ENCODE data around the gene MEGF11. TPM values are rescaled to one million over a fixed set of nuclear protein-coding genes. Genes with fewer than 3 reads are reported as not detected.

The MEGF11 gene
- polyA plus RNA-seq, 2 of the 4 experiments (the other 2 are of a cell fraction), result 0.25 to 0.31 TPM

GRCh38 chr15:65956899-65957298, 296.7 kb downstream of the MEGF11 start:
- CTCF ChIA-PET, result interaction anchor here (1.0 to 2.1 kb wide), 3 partner anchors 8 to 34 kb away, joined by 3 to 6 read pairs (median 4); no protein-coding TSS in a partner anchor
- FAIRE-seq (no peak), DNase-seq (ENCODE audit: low read depth in 1 of 2, low spot score in 1 of 2) (no peak), ATAC-seq (no peak)
- POLR2A ChIA-PET, result no interaction called here
- WGBS (ENCODE audit: missing lambda C conversion rate), result 71% methylated on average over 3 of the region's 3 CpGs
- TF ChIP-seq HDAC2 (IDR thresholded peaks at IDR 0.05), result no peak
- TF ChIP-seq MAZ (IDR thresholded peaks at IDR 0.05; ENCODE audit: borderline replicate concordance, low read depth, low read length), result no peak
- TF ChIP-seq FOSL2 (IDR thresholded peaks at IDR 0.05), result no peak
- no peak for TF ChIP-seq FOSL2 (CRISPR knock-in tag; IDR thresholded peaks at IDR 0.05)
- TF ChIP-seq EP300 (IDR thresholded peaks at IDR 0.05), result no peak
- TF ChIP-seq EHF (CRISPR knock-in tag; IDR thresholded peaks at IDR 0.05), result no peak
- TF ChIP-seq MAX (IDR thresholded peaks at IDR 0.05), result no peak
- no peak for TF ChIP-seq FOSB (CRISPR knock-in tag; IDR thresholded peaks at IDR 0.05)
- no peak overlapping the region for H3K4me2 ChIP-seq
- no peak overlapping the region for H3K4me3 ChIP-seq
- no peaks in the 10 kb centered on the region for H3K9me3 ChIP-seq
- peaks cover 8% of the 10 kb centered on the region; the same call in 1 of the 3 replicates for H3K4me1 ChIP-seq
- H3K27ac ChIP-seq, result no peak overlapping the region

- POLR2A ChIA-PET, result no interaction called here
- Histone ChIP-seq H3K27ac (no peak overlapping the region), H3K4me3 (no peak overlapping the region), H3K4me1 (peaks cover 8% of the 10 kb centered on the region; the same call in 1 of the 3 replicates), H3K4me2 (no peak overlapping the region), H3K9me3 (no peaks in the 10 kb centered on the region)
- ATAC-seq (no peak), DNase-seq (ENCODE audit: low read depth in 1 of 2, low spot score in 1 of 2) (no peak), FAIRE-seq (no peak)
- TF ChIP-seq EP300 (IDR thresholded peaks at IDR 0.05) (no peak), HOXA7 (CRISPR knock-in tag; IDR thresholded peaks at IDR 0.05) (no peak), EHF (CRISPR knock-in tag; IDR thresholded peaks at IDR 0.05) (no peak), KDM5A (IDR thresholded peaks at IDR 0.05) (no peak), JUNB (IDR thresholded peaks at IDR 0.05) (no peak), CBX8 (IDR thresholded peaks at IDR 0.05) (no peak), HES2 (IDR thresholded peaks at IDR 0.05) (no peak), HEYL (CRISPR knock-in tag; IDR thresholded peaks at IDR 0.05) (no peak), RAD21 (conservative IDR thresholded peaks at IDR 0.05 in 1 of 2, IDR thresholded peaks at IDR 0.05 in 1 of 2) (no peak), KDM1A (IDR thresholded peaks at IDR 0.05; ENCODE audit: low read depth) (no peak), POLR2A (IDR thresholded peaks at IDR 0.05; ENCODE audit: low read length) (no peak), ESRRA (IDR thresholded peaks at IDR 0.05; ENCODE audit: borderline replicate concordance, low read length) (no peak), POLR2AphosphoS2 (conservative IDR thresholded peaks at IDR 0.05; ENCODE audit: low read length) (no peak), JUN (IDR thresholded peaks at IDR 0.05) (no peak)
- WGBS (ENCODE audit: missing lambda C conversion rate), result 86% methylated on average over 2 of the region's 2 CpGs
- CTCF ChIA-PET, result no interaction called here
Measured at GRCh38 chr15:65956307-65956706, 297.2 kb downstream of the MEGF11 start.

- H3K4me3 ChIP-seq, result no peak overlapping the region
- no peak overlapping the region for H3K27ac ChIP-seq
- DNase-seq (ENCODE audit: low read depth in 1 of 2, low spot score in 1 of 2) (peak in 1 of 2 experiments; percentile 35), FAIRE-seq (no peak), ATAC-seq (peak in 1 of 2 experiments; percentile 29; a peak in 3 of 6 replicates)
- CTCF ChIA-PET, result interaction anchor here (1.2 to 2.8 kb wide), 3 partner anchors 38 to 334 kb away, joined by 3 to 12 read pairs (median 3); no protein-coding TSS in a partner anchor
- H3K9me3 ChIP-seq, result no peaks in the 10 kb centered on the region
- POLR2A ChIA-PET, result no interaction called here
- WGBS (ENCODE audit: missing lambda C conversion rate), result 37% methylated on average over 4 of the region's 4 CpGs
- H3K4me1 ChIP-seq, result peaks cover 8% of the 10 kb centered on the region; the same call in 1 of the 3 replicates
- H3K4me2 ChIP-seq, result no peak overlapping the region
- no peak for TF ChIP-seq ATOH8 (CRISPR knock-in tag; IDR thresholded peaks at IDR 0.05; ENCODE audit: low read depth)
- TF ChIP-seq HES2 (IDR thresholded peaks at IDR 0.05), result no peak
- no peak for TF ChIP-seq RAD21 (conservative IDR thresholded peaks at IDR 0.05 in 1 of 2, IDR thresholded peaks at IDR 0.05 in 1 of 2)
- TF ChIP-seq FOSB (CRISPR knock-in tag; IDR thresholded peaks at IDR 0.05), result no peak
- no peak for TF ChIP-seq RNF2 (IDR thresholded peaks at IDR 0.05; ENCODE audit: borderline replicate concordance, low read depth)
- TF ChIP-seq NPAS2 (CRISPR knock-in tag; IDR thresholded peaks at IDR 0.05; ENCODE audit: borderline replicate concordance), result no peak
- TF ChIP-seq SREBF2 (IDR thresholded peaks at IDR 0.05), result no peak
- no peak for TF ChIP-seq TP53 (CRISPR knock-in tag; IDR thresholded peaks at IDR 0.05)
- TF ChIP-seq POLR2A (IDR thresholded peaks at IDR 0.05; ENCODE audit: low read length), result no peak
- no peak for TF ChIP-seq ZNF302 (CRISPR knock-in tag; IDR thresholded peaks at IDR 0.05)
- TF ChIP-seq KDM1A (IDR thresholded peaks at IDR 0.05; ENCODE audit: low read depth), result no peak
- TF ChIP-seq HDAC2 (IDR thresholded peaks at IDR 0.05), result no peak
- TF ChIP-seq CEBPB (IDR thresholded peaks at IDR 0.05), result no peak
- no peak for TF ChIP-seq RFX5 (IDR thresholded peaks at IDR 0.05)
Measured at GRCh38 chr15:65954289-65954741, 299.2 kb downstream of the MEGF11 start.
